Measurements from ENCODE around the gene CHCHD3. TPM values are rescaled to one million over a fixed set of nuclear protein-coding genes. Genes with fewer than 3 reads are reported as not detected.

Gene CHCHD3
- polyA plus RNA-seq, 3 donors = 30.5 to 56.7 (median 48.8) TPM

GRCh38 chr7:132791036-132791435 is 290.9 kb downstream of the CHCHD3 start:
- WGBS (ENCODE audit: insufficient coverage) = no CpG with 5 or more reads among the region's 1 CpG
- peaks cover 0 to 1% (median 0%) of the 10 kb centered on the region in 7 donors for H3K9me3 Mint-ChIP-seq
- H3K36me3 ChIP-seq (replicated peaks in 1 of 2; ENCODE audit: control insufficient read depth in 1 of 2, insufficient read depth in 2 of 2, low read length in 2 of 2) = peaks cover 8 to 45% of the 10 kb centered on the region in 2 donors

GRCh38 chr7:132790104-132790503 is 291.8 kb downstream of the CHCHD3 start:
- DNase-seq = no peak
- Histone ChIP-seq H3K79me2 (ENCODE audit: insufficient read depth, low read length) (no peaks in the 10 kb centered on the region), H3K27ac (ENCODE audit: low read depth in 1 of 2, low read length in 2 of 2) (no peak overlapping the region), H3K9me3 (replicated peaks in 1 of 2; ENCODE audit: control insufficient read depth in 1 of 2, insufficient read depth in 1 of 2, low read length in 2 of 2) (no peaks in the 10 kb centered on the region), H3K4me2 (replicated peaks; ENCODE audit: extremely low read depth, low read length, poor library complexity, severe bottlenecking) (no peak overlapping the region), H2AFZ (ENCODE audit: insufficient read depth, low read depth, low read length, poor library complexity, severe bottlenecking) (no peak overlapping the region), H3K36me3 (replicated peaks in 1 of 2; ENCODE audit: control insufficient read depth in 1 of 2, insufficient read depth in 2 of 2, low read length in 2 of 2) (peaks cover 8 to 41% of the 10 kb centered on the region in 2 donors), H3K9ac (ENCODE audit: insufficient read depth, low read length, poor library complexity, severe bottlenecking) (no peak overlapping the region), H4K20me1 (ENCODE audit: insufficient read depth, low read length) (no peaks in the 10 kb centered on the region), H3K4me1 (ENCODE audit: control insufficient read depth in 1 of 2, insufficient read depth in 2 of 2, low read length in 2 of 2) (no peaks in the 10 kb centered on the region), H3K27me3 (ENCODE audit: control insufficient read depth in 2 of 2, insufficient read depth in 2 of 2, low read length in 2 of 2) (no peaks in the 10 kb centered on the region), H3K4me3 (replicated peaks in 1 of 3; ENCODE audit: low read depth in 2 of 3, low read length in 3 of 3) (no peak overlapping the region)
- H3K4me3 Mint-ChIP-seq = no peak overlapping the region
- H3K27ac Mint-ChIP-seq = no peak overlapping the region
- WGBS (ENCODE audit: insufficient coverage) = no CpG with 5 or more reads among the region's 2 CpGs
- H3K9me3 Mint-ChIP-seq = peaks cover 0 to 1% (median 0%) of the 10 kb centered on the region in 7 donors
- TF ChIP-seq, protein P1, sequence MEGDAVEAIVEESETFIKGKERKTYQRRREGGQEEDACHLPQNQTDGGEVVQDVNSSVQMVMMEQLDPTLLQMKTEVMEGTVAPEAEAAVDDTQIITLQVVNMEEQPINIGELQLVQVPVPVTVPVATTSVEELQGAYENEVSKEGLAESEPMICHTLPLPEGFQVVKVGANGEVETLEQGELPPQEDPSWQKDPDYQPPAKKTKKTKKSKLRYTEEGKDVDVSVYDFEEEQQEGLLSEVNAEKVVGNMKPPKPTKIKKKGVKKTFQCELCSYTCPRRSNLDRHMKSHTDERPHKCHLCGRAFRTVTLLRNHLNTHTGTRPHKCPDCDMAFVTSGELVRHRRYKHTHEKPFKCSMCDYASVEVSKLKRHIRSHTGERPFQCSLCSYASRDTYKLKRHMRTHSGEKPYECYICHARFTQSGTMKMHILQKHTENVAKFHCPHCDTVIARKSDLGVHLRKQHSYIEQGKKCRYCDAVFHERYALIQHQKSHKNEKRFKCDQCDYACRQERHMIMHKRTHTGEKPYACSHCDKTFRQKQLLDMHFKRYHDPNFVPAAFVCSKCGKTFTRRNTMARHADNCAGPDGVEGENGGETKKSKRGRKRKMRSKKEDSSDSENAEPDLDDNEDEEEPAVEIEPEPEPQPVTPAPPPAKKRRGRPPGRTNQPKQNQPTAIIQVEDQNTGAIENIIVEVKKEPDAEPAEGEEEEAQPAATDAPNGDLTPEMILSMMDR (IDR thresholded peaks at IDR 0.05) = no peak
- peaks cover 10% of the 10 kb centered on the region for H3K4me1 Mint-ChIP-seq
- H3K36me3 Mint-ChIP-seq = peaks cover 26 to 36% of the 10 kb centered on the region in 2 donors
- intact Hi-C loops (cut with micrococcal nuclease) = no loop called here
- no peaks in the 10 kb centered on the region for H3K27me3 Mint-ChIP-seq (ENCODE audit: low read depth in 3 of 3)

More at GRCh38 chr7:132791036-132791435, 290.9 kb downstream of the CHCHD3 start:
- Histone ChIP-seq H3K9ac (ENCODE audit: insufficient read depth, low read length, poor library complexity, severe bottlenecking) (no peak overlapping the region), H3K9me3 (replicated peaks in 1 of 2; ENCODE audit: control insufficient read depth in 1 of 2, insufficient read depth in 1 of 2, low read length in 2 of 2) (no peaks in the 10 kb centered on the region), H4K20me1 (ENCODE audit: insufficient read depth, low read length) (no peaks in the 10 kb centered on the region), H2AFZ (ENCODE audit: insufficient read depth, low read depth, low read length, poor library complexity, severe bottlenecking) (no peak overlapping the region), H3K4me2 (replicated peaks; ENCODE audit: extremely low read depth, low read length, poor library complexity, severe bottlenecking) (no peak overlapping the region), H3K4me1 (ENCODE audit: control insufficient read depth in 1 of 2, insufficient read depth in 2 of 2, low read length in 2 of 2) (no peaks in the 10 kb centered on the region), H3K27me3 (ENCODE audit: control insufficient read depth in 2 of 2, insufficient read depth in 2 of 2, low read length in 2 of 2) (no peaks in the 10 kb centered on the region), H3K4me3 (replicated peaks in 1 of 3; ENCODE audit: low read depth in 2 of 3, low read length in 3 of 3) (no peak overlapping the region), H3K27ac (ENCODE audit: low read depth in 1 of 2, low read length in 2 of 2) (no peak overlapping the region), H3K79me2 (ENCODE audit: insufficient read depth, low read length) (no peaks in the 10 kb centered on the region)
- H3K4me1 Mint-ChIP-seq = peaks cover 10% of the 10 kb centered on the region
- no peak overlapping the region for H3K4me3 Mint-ChIP-seq
- H3K36me3 Mint-ChIP-seq = peaks cover 24 to 38% of the 10 kb centered on the region in 2 donors
- DNase-seq = no peak
- no peak overlapping the region for H3K27ac Mint-ChIP-seq
- no peaks in the 10 kb centered on the region for H3K27me3 Mint-ChIP-seq (ENCODE audit: low read depth in 3 of 3)
- TF ChIP-seq, protein P1 (IDR thresholded peaks at IDR 0.05) = no peak
- intact Hi-C loops (cut with micrococcal nuclease) = no loop called here
